GM23248 (cell line): ENCODE measurements around the gene TMPRSS11A.

Source experiments
- EZH2 ChIP-seq: fragments of 200-600 bp; sonication (generic); IDR thresholded peaks from 2 replicates; pipeline ENCODE4 v1.6.1; 2018; ENCODE audit warnings: antibody characterized with exemption, mild to moderate bottlenecking; ENCODE audit not compliant: insufficient read depth, poor library complexity, severe bottlenecking
- EZH2phosphoT487 ChIP-seq: fragments of 200-600 bp; sonication (generic); IDR thresholded peaks from 2 replicates; pipeline ENCODE4 v1.6.1; 2018; ENCODE audit warnings: antibody characterized with exemption, moderate library complexity, mild to moderate bottlenecking, low read depth; ENCODE audit not compliant: insufficient read depth

DNA sequence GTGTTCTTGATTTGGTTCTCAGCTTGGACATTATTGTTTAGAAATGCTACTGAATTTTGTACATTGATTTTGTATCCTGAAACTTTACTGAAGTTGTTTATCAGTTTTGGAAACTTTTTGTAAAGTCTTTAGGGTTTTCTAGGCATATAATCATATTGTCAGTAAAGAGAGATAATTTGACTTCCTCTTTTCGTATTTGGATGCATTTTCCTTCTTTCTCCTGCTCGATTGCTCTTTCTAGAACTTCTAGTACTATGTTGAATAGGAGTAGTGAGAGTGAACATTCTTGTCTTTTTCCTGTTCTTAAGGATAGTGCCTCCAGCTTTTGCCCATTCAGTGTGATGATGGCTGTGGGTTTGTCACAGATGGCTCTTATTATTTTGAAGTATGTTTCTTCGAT is 24.1 kb downstream of the TMPRSS11A start:
- TF ChIP-seq EZH2phosphoT487 (no peak), EZH2 (no peak)
